Measurements from ENCODE around the gene OR5K1.

OR5K1 gene

GRCh38 chr3:98462901-98463300 lies at the start of gene OR5K1:
OR5K1 (plus strand) TSS chr3:98463201; CDS start chr3:98469577, 6,376 bp downstream.
- H3K36me3 ChIP-seq (ENCODE audit: control insufficient read depth, insufficient read depth, low read length) = no peaks in the 10 kb centered on the region
- no peak within 1 kb of the TSS for H3K4me3 ChIP-seq (ENCODE audit: low read depth, low read length)
- H3K4me2 ChIP-seq (ENCODE audit: low read length) = no peak within 1 kb of the TSS
- H3K27me3 ChIP-seq (ENCODE audit: control insufficient read depth, insufficient read depth, low read length) = no peaks in the 10 kb centered on the region
- H3K4me1 ChIP-seq = no peaks in the 10 kb centered on the region
- H3K9me3 ChIP-seq (ENCODE audit: control insufficient read depth, low read length) = no peaks in the 10 kb centered on the region
- H2AFZ ChIP-seq = no peak within 1 kb of the TSS
- H3K27ac ChIP-seq = no peak within 1 kb of the TSS
- no peak for TF ChIP-seq CTCF (IDR thresholded peaks at IDR 0.05)
- no peak within 1 kb of the TSS for H3K9ac ChIP-seq
- H3K79me2 ChIP-seq = no peaks in the 10 kb centered on the region

GRCh38 chr3:98432575-98432974 lies 30.4 kb upstream of the OR5K1 start:
- Histone ChIP-seq H3K9me3 (ENCODE audit: control insufficient read depth, low read length) (no peaks in the 10 kb centered on the region), H3K9ac (no peak overlapping the region), H3K4me2 (ENCODE audit: low read length) (no peak overlapping the region), H3K36me3 (ENCODE audit: control insufficient read depth, insufficient read depth, low read length) (no peaks in the 10 kb centered on the region), H3K4me1 (no peaks in the 10 kb centered on the region), H3K27me3 (ENCODE audit: control insufficient read depth, insufficient read depth, low read length) (no peaks in the 10 kb centered on the region), H2AFZ (no peak overlapping the region), H3K27ac (no peak overlapping the region), H3K4me3 (ENCODE audit: low read depth, low read length) (no peak overlapping the region), H3K79me2 (no peaks in the 10 kb centered on the region)
- no peak for TF ChIP-seq CTCF (IDR thresholded peaks at IDR 0.05)

- TF ChIP-seq CTCF (IDR thresholded peaks at IDR 0.05) = no peak
- no peaks in the 10 kb centered on the region for H3K79me2 ChIP-seq
Measured at GRCh38 chr3:98433764-98434163, 29.2 kb upstream of the OR5K1 start.

GRCh38 chr3:98434412-98434811 lies 28.6 kb upstream of the OR5K1 start:
- no peaks in the 10 kb centered on the region for H3K27me3 ChIP-seq (ENCODE audit: control insufficient read depth, insufficient read depth, low read length)
- no peak overlapping the region for H3K27ac ChIP-seq
- H3K4me3 ChIP-seq (ENCODE audit: low read depth, low read length) = no peak overlapping the region
- no peak overlapping the region for H3K4me2 ChIP-seq (ENCODE audit: low read length)
- no peak for TF ChIP-seq CTCF (IDR thresholded peaks at IDR 0.05)
- no peaks in the 10 kb centered on the region for H3K9me3 ChIP-seq (ENCODE audit: control insufficient read depth, low read length)
- no peaks in the 10 kb centered on the region for H3K79me2 ChIP-seq
- H3K36me3 ChIP-seq (ENCODE audit: control insufficient read depth, insufficient read depth, low read length) = no peaks in the 10 kb centered on the region
- H3K4me1 ChIP-seq = no peaks in the 10 kb centered on the region
- H3K9ac ChIP-seq = no peak overlapping the region
- no peak overlapping the region for H2AFZ ChIP-seq

More at GRCh38 chr3:98433764-98434163, 29.2 kb upstream of the OR5K1 start:
- no peaks in the 10 kb centered on the region for H3K27me3 ChIP-seq (ENCODE audit: control insufficient read depth, insufficient read depth, low read length)
- H2AFZ ChIP-seq = no peak overlapping the region
- no peak overlapping the region for H3K27ac ChIP-seq
- H3K9ac ChIP-seq = no peak overlapping the region
- H3K4me3 ChIP-seq (ENCODE audit: low read depth, low read length) = no peak overlapping the region
- no peaks in the 10 kb centered on the region for H3K9me3 ChIP-seq (ENCODE audit: control insufficient read depth, low read length)
- no peak overlapping the region for H3K4me2 ChIP-seq (ENCODE audit: low read length)
- H3K4me1 ChIP-seq = no peaks in the 10 kb centered on the region
- H3K36me3 ChIP-seq (ENCODE audit: control insufficient read depth, insufficient read depth, low read length) = no peaks in the 10 kb centered on the region

- H3K4me3 ChIP-seq (ENCODE audit: low read depth, low read length) = no peak overlapping the region
- no peaks in the 10 kb centered on the region for H3K36me3 ChIP-seq (ENCODE audit: control insufficient read depth, insufficient read depth, low read length)
- H3K9me3 ChIP-seq (ENCODE audit: control insufficient read depth, low read length) = no peaks in the 10 kb centered on the region
- no peak overlapping the region for H3K27ac ChIP-seq
- no peak overlapping the region for H3K9ac ChIP-seq
- H3K27me3 ChIP-seq (ENCODE audit: control insufficient read depth, insufficient read depth, low read length) = no peaks in the 10 kb centered on the region
- H2AFZ ChIP-seq = no peak overlapping the region
- no peaks in the 10 kb centered on the region for H3K4me1 ChIP-seq
- H3K79me2 ChIP-seq = no peaks in the 10 kb centered on the region
- TF ChIP-seq CTCF (IDR thresholded peaks at IDR 0.05) = no peak
- H3K4me2 ChIP-seq (ENCODE audit: low read length) = no peak overlapping the region
Measured at GRCh38 chr3:98440283-98440682, 22.7 kb upstream of the OR5K1 start.
